SK-N-SH treated with all-trans-retinoic acid at 6 μM for 48 hours (cell line): Measurements from ENCODE around the gene LMAN2.

Source experiments
- ARNTL ChIP-seq: fragments of 450-650 bp; formaldehyde crosslinking; IDR thresholded peaks from 2 replicates; pipeline ENCODE4 v1.5.0; 2020; ENCODE audit warnings: low read depth, mild to moderate bottlenecking, moderate library complexity, borderline replicate concordance
- ZFP30 ChIP-seq: fragments of 450-650 bp; formaldehyde crosslinking; IDR thresholded peaks from 2 replicates; pipeline ENCODE4 v1.5.0; 2022; ENCODE audit warnings: mild to moderate bottlenecking, moderate library complexity
- TF ChIP-seq, protein P1 (sequence below): fragments of 250-450 bp; sonication (Bioruptor Pico); IDR thresholded peaks from 2 replicates; pipeline ENCODE4 v1.5.1; 2020; ENCODE audit warnings: low read depth, mild to moderate bottlenecking, moderate library complexity

DNA sequence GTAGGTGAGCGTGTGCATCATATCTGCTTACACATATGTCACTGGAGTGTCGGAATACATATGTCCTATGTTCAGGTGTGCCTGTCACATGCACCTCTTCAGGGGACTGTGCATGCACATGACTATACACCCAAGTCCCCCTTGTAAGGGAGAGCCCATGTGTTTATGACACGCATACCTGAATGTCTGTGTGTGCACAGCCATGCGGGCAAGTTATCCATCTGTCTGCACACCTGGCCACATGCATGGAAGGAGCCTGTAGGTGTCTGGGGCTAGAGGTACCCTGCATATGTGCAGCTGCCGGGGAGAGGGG lies 5.6 kb upstream of the LMAN2 start:
- TF ChIP-seq, protein P1, sequence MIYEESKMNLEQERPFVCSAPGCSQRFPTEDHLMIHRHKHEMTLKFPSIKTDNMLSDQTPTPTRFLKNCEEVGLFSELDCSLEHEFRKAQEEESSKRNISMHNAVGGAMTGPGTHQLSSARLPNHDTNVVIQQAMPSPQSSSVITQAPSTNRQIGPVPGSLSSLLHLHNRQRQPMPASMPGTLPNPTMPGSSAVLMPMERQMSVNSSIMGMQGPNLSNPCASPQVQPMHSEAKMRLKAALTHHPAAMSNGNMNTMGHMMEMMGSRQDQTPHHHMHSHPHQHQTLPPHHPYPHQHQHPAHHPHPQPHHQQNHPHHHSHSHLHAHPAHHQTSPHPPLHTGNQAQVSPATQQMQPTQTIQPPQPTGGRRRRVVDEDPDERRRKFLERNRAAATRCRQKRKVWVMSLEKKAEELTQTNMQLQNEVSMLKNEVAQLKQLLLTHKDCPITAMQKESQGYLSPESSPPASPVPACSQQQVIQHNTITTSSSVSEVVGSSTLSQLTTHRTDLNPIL (CRISPR knock-in tag), result no peak
- TF ChIP-seq ZFP30 (CRISPR knock-in tag) (no peak), ARNTL (CRISPR knock-in tag) (no peak)
